Adrenal gland (tissue), 12 donors: ENCODE data around the gene SLC6A3. TPM values are rescaled to one million over a fixed set of nuclear protein-coding genes. Genes with fewer than 3 reads are reported as not detected.

Experiments
- DNase-seq, 7 donors: peaks; one replicate each; pipeline ENCODE4 v3.0.0-alpha.2; 2019 to 2020
- H3K27ac ChIP-seq, 5 donors: fragments of 200-600 bp; sonication (generic) in 4 of 5; 1 replicate in 3 of 5; 2 replicates in 2 of 5; pipeline versions ENCODE4 v1.5.1 to v1.8.0; 2016 to 2020; ENCODE audit warnings: mild to moderate bottlenecking in 1 of 5
- H3K27me3 ChIP-seq: fragments of 200-600 bp; 2 replicates; pipeline ENCODE4 v1.8.0; 2021
- H3K36me3 ChIP-seq, 2 donors: fragments of 200-600 bp; replicated peaks in 1 of 2; 1 replicate in 1 of 2; 2 replicates in 1 of 2; pipeline versions ENCODE4 v1.5.1 to v1.8.0; 2018 to 2022
- H3K4me1 ChIP-seq, 2 donors: fragments of 200-600 bp; replicated peaks in 1 of 2; 1 replicate in 1 of 2; 2 replicates in 1 of 2; pipeline versions ENCODE4 v1.5.1 to v1.8.0; 2018 to 2021
- H3K4me3 ChIP-seq, 4 donors: fragments of 200-600 bp; sonication (generic) in 3 of 4; one replicate each; pipeline ENCODE4 v1.5.1; 2016 to 2018
- H3K9me3 ChIP-seq, 3 donors: fragments of 200-600 bp; sonication (generic) in 1 of 3; replicated peaks in 1 of 3; 1 replicate in 2 of 3; 2 replicates in 1 of 3; pipeline versions ENCODE4 v1.5.1 to v1.8.0; 2016 to 2021
- POLR2A ChIP-seq, 2 donors: fragments of 450-650 bp; IDR thresholded peaks; one replicate each; pipeline ENCODE4 v1.6.1; 2017; ENCODE audit warnings: antibody characterized with exemption in 2 of 2, mild to moderate bottlenecking in 2 of 2, moderate library complexity in 1 of 2
- WGBS, 4 donors: extraction: QIAGEN DNeasy Blood & Tissue Kit in 2 of 4; methylation state at CpG; one replicate each; pipeline versions ENCODE4 v1.1.5 to v1.1.7; 2013 to 2017; 5-methylcytosine and 5-hydroxymethylcytosine counted together
- intact Hi-C, 2 donors: fragments of 100-400 bp; cut with DNase I; formaldehyde crosslinking; loops; one replicate each; pipeline versions ENCODE4 v1.14.1 to v1.15.0; 2022 to 2023
- polyA plus RNA-seq, 3 donors: library from polyadenylated mRNA; stranded (reverse); fragments of 200-250 nt in 2 of 3; fragments of 350-450 nt in 1 of 3; fragmentation: Illumina TruSeq in 1 of 3; extraction: RNeasy Lipid Tissue Mini Kit (QIAGEN cat#74804) in 1 of 3; gene quantifications; one replicate each; pipeline ENCODE4 v1.2.3, GENCODE V29; 2013 to 2014
- total RNA-seq, 9 donors: library from RNA; depleted of rRNA in 4 of 9; stranded (reverse); fragments of >200 nt in 4 of 9; fragments of 120-200 nt in 1 of 9; fragmentation: NEBNext Ultra II Directional in 1 of 9; extraction: Animal tissue kit (Norgen Biotek cat#: 25700) in 1 of 9; gene quantifications; one replicate each; pipeline versions ENCODE4 v1.1.0 to v1.2.4, GENCODE V29; 2013 to 2023
- TF ChIP-seq, protein P1 (sequence below), 6 experiments: fragments of 450-650 bp in 4 of 6; fragments of 200-600 bp in 2 of 6; sonication (generic) in 1 of 6; IDR thresholded peaks; 1 replicate in 5 of 6; 2 replicates in 1 of 6; pipeline versions ENCODE4 v1.5.1 to v1.8.0; 2016 to 2021; ENCODE audit warnings: antibody characterized with exemption in 6 of 6, mild to moderate bottlenecking in 2 of 6, moderate library complexity in 1 of 6
- donor health status: healthy with polysubstance abuse.
- donor health status: Bipolar disorder and iron deficiency.
- donor health status: DM: yes; HTN: yes; CAD: no.
- donor health status: DM: no; HTN: no; CAD: no.
- donor health status: DM: no; HTN: no; CAD: no.
- donor health status: DM: yes; HTN: yes; CAD: no.

SLC6A3 gene
- total and polyA plus RNA-seq, 12 donors = 0.10 TPM; not detected in 11

DNA sequence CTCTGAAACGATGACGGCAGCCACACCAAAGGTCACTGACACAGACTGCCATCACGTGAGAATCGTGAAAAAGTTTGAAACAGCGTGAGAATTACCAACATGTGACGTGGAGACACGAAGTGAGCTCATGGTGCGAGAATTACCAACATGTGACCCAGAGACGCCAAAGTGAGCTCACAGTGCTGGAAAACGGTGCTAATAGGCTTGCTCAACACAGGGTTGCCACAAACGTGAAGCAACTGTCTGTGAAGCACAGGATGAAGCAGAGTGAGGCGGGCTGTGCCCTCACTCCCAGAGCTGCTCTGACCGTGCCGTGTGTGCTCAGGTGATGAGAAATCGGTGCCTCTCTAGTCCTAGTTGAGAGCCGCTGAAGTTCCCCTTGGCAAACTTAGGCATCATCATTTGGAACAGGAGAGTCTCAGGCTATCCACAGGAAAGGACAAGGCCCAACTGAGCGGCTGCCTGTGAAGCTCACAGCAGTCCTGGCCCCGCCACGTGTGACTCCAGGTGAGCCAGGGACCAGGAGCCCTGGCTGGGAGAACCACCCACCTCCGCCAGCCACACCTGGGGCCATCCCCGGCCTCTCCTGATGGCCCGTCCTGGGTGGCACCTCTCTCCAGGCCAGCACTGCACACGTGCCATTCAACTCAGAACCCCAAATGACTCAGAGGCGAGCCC lies 29.8 kb upstream of the SLC6A3 start:
- Histone ChIP-seq H3K4me1 (peaks cover 3 to 11% of the 10 kb centered on the region in 2 donors), H3K36me3 (peaks cover 0 to 16% of the 10 kb centered on the region in 2 donors), H3K9me3 (no peaks in the 10 kb centered on the region), H3K27ac (no peak overlapping the region), H3K4me3 (no peak overlapping the region), H3K27me3 (no peaks in the 10 kb centered on the region)
- intact Hi-C loops = no loop called here
- 89 to 93% (median 91%) methylated on average over 16 to 24 of the region's 24 CpGs for WGBS, 4 donors
- no peak for DNase-seq
- TF ChIP-seq, protein P1, sequence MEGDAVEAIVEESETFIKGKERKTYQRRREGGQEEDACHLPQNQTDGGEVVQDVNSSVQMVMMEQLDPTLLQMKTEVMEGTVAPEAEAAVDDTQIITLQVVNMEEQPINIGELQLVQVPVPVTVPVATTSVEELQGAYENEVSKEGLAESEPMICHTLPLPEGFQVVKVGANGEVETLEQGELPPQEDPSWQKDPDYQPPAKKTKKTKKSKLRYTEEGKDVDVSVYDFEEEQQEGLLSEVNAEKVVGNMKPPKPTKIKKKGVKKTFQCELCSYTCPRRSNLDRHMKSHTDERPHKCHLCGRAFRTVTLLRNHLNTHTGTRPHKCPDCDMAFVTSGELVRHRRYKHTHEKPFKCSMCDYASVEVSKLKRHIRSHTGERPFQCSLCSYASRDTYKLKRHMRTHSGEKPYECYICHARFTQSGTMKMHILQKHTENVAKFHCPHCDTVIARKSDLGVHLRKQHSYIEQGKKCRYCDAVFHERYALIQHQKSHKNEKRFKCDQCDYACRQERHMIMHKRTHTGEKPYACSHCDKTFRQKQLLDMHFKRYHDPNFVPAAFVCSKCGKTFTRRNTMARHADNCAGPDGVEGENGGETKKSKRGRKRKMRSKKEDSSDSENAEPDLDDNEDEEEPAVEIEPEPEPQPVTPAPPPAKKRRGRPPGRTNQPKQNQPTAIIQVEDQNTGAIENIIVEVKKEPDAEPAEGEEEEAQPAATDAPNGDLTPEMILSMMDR (IDR thresholded peaks at IDR 0.05) = no peak
- no peak for TF ChIP-seq POLR2A (IDR thresholded peaks at IDR 0.05)

DNA sequence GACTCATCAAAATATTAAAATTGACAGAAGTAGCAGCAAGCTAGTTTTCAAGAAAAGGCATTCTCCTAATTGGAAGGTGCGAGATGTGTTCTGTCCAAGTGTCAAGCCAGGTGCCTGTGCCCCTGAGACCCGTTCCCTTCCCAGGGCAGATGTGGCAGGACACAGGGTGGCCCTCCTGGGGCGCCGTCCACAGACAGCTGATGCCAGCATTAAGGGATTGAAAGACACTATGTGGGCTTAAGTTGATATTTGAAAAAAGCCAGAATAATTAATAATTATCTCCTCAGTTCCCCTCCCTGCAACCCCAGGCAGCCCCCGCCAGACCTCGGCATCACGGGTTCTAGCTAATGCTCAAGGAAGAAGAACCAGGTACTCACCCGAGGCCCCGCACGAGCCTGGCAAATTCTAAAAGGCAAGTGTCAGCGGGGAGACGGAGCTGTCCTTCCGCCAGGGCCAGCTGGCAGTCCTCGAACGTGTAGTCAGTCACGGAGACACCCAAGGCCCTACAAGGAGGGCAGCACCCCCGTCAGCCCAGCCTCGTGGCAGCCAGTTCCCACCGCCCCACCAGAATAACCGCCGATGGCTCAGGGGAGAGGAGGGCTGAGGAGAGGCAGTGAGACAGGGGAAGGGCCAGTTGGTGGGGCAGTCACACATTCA lies 29.1 kb upstream of the SLC6A3 start:
- peaks cover 0 to 4% of the 10 kb centered on the region in 2 donors for H3K4me1 ChIP-seq
- no peak for DNase-seq
- H3K9me3 ChIP-seq = no peaks in the 10 kb centered on the region
- H3K36me3 ChIP-seq = peaks cover 0 to 16% of the 10 kb centered on the region in 2 donors
- no peaks in the 10 kb centered on the region for H3K27me3 ChIP-seq
- no peak overlapping the region for H3K27ac ChIP-seq
- 93 to 96% (median 93%) methylated on average over 16 to 21 of the region's 21 CpGs for WGBS, 4 donors
- no peak for TF ChIP-seq POLR2A (IDR thresholded peaks at IDR 0.05)
- TF ChIP-seq, protein P1 (IDR thresholded peaks at IDR 0.05) = no peak
- intact Hi-C loops = no loop called here
- no peak overlapping the region for H3K4me3 ChIP-seq

DNA sequence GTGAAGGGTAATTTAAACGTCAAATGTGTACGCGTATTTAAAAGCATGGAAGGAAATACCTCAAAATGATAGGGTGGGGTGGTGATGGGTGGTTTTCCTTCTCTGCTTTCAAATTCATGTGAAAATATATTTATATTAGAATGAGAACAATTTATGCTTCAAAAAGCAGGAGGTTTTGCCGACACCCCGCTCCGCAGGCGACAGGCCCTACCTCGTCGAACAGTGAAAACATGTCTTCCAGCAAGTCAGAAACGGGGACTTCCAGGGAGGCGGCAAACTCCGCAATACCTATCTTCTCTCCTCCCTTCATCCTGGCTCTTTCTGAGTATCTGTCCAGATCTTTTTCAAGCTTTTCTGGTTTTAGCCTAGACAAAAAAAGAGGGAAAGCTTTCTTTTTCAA lies 28.5 kb upstream of the SLC6A3 start:
- 94 to 98% (median 97%) methylated on average over 12 of the region's 12 CpGs for WGBS, 4 donors
- no peak for DNase-seq
- H3K27me3 ChIP-seq = no peaks in the 10 kb centered on the region
- no peaks in the 10 kb centered on the region for H3K4me1 ChIP-seq
- intact Hi-C loops = no loop called here
- H3K27ac ChIP-seq = no peak overlapping the region
- H3K4me3 ChIP-seq = no peak overlapping the region
- peaks cover 0 to 16% of the 10 kb centered on the region in 2 donors for H3K36me3 ChIP-seq
- TF ChIP-seq POLR2A (IDR thresholded peaks at IDR 0.05) = no peak
- TF ChIP-seq, protein P1 (IDR thresholded peaks at IDR 0.05) = no peak
- H3K9me3 ChIP-seq = no peaks in the 10 kb centered on the region

DNA sequence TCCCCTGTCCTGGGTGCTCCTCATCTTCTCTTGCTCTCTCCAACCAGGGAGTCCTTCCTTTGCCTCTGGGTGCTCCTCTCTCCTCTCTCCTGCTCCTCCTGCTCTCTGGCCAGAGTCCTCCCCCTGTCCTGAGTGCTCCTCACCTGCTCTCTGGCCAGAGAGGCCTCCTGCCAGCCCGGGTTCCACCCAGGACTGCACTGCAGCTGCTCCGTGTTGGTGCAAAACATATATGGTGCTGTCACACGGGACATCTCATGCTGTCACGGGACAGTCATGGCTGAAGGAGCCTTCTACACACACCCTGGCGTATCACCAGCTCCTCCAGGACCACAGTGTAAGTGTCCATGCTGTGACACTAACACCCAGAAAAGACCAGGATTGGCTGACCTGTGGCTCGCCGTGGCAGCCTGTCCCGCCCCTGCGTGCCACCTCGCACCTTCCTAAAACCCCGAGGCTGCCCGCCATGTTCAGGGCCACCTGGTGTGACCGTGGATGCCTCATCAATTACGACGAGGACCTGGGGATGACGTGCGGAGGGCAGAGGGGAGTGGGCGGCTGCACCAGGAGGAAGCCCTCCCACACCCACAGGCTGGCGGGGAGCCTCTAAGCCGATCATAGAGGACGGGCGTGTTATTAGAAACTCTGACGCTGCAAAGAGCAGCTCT lies 27.9 kb upstream of the SLC6A3 start:
- no peak for DNase-seq
- H3K27ac ChIP-seq = no peak overlapping the region
- TF ChIP-seq, protein P1 (IDR thresholded peaks at IDR 0.05) = no peak
- TF ChIP-seq POLR2A (IDR thresholded peaks at IDR 0.05) = no peak
- H3K36me3 ChIP-seq = peaks cover 0 to 16% of the 10 kb centered on the region in 2 donors
- intact Hi-C loops = no loop called here
- no peak overlapping the region for H3K4me3 ChIP-seq
- H3K27me3 ChIP-seq = no peaks in the 10 kb centered on the region
- H3K4me1 ChIP-seq = no peaks in the 10 kb centered on the region
- WGBS, 4 donors = 93 to 98% (median 94%) methylated on average over 9 to 23 of the region's 23 CpGs
- no peaks in the 10 kb centered on the region for H3K9me3 ChIP-seq
